Measurements from ENCODE around the gene NR1H4. TPM values are rescaled to one million over a fixed set of nuclear protein-coding genes. Genes with fewer than 3 reads are reported as not detected.

NR1H4 gene
- total RNA-seq, 3 donors from 2014 or later (not counting 1 experiment from before 2014, with no cell fraction given) = not detected

DNA sequence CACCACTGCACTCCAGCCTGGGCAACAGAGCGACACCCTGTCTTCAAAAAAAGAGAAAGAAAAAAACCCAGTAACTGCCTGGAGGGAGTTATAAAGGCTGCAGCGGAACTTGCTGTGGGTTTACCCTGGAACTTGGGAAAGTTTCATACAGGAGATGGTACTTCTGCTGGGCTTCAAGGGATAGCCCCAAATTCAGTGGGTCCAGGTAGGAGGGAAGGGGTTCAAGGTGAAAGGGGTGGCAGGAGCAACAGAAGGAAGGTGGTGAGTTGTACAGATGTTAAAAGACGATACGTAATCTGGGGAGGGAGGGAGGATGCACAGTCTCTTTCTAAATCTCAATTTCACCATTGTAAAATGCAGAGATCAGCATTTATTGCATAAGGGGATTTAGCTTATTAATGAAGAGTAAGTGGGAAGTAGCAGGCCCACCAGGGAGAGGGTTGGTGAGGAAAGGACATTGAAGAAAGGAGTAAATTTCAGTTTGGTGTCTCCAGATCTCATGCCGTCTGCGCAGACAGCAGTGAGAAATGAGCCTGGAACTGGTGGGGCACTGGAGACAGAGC, 91.3 kb downstream of the NR1H4 start:
- no peak overlapping the region for H3K4me3 ChIP-seq (ENCODE audit: low read length)
- H3K9me3 Mint-ChIP-seq = no peaks in the 10 kb centered on the region
- peaks cover 32 to 54% of the 10 kb centered on the region in 2 donors for H3K27me3 Mint-ChIP-seq (ENCODE audit: low read depth in 2 of 2)

DNA sequence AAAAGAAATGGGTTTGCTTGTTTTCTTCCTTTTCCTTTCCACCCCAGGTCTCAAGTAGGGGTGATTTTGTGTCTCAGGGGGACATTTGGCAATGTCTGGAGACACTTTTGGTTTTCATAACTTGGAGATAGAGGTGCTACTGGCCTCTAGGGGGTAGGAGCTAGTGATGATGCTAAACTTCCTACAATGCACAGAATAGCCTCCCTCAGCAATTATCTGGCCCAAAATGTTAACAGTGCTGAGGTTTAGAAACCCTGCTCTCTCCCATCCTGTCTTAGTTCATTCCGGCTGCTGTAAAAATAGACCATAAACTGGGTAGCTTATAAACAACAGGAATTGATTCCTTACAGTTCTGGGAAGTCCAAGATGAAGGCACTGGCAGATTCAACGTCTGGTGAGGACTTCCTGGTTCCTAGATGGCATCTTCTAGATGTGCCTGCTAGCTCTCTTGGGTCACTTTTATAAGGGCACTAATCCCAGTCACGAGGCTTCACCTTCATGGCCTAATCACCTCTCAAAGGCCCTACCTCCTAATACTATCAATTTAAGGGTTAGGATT, 92.4 kb downstream of the NR1H4 start:
- Histone ChIP-seq H3K4me1 (ENCODE audit: control insufficient read depth, insufficient read depth, low read length) (no peaks in the 10 kb centered on the region), H3K27me3 (ENCODE audit: control insufficient read depth, insufficient read depth, low read length) (no peaks in the 10 kb centered on the region), H3K27ac (ENCODE audit: low read length) (no peak overlapping the region), H3K4me3 (ENCODE audit: low read length) (no peak overlapping the region), H3K9me3 (ENCODE audit: control insufficient read depth, insufficient read depth, low read length) (no peaks in the 10 kb centered on the region), H3K36me3 (ENCODE audit: control insufficient read depth, insufficient read depth, low read length) (no peaks in the 10 kb centered on the region)
- Mint-ChIP-seq H3K27ac (no peak overlapping the region), H3K4me3 (no peak overlapping the region), H3K4me1 (no peaks in the 10 kb centered on the region), H3K36me3 (no peaks in the 10 kb centered on the region), H3K9me3 (no peaks in the 10 kb centered on the region), H3K27me3 (ENCODE audit: low read depth in 2 of 2) (peaks cover 27 to 54% of the 10 kb centered on the region in 2 donors)
- ATAC-seq = no peak
- WGBS (ENCODE audit: insufficient coverage) = 68% methylated on average over 2 of the region's 3 CpGs
- TF ChIP-seq CTCF (IDR thresholded peaks at IDR 0.05) = no peak
- DNase-seq = no peak
- intact Hi-C loops (cut with micrococcal nuclease) = no loop called here

More for the DNA sequence above, 91.3 kb downstream of the NR1H4 start:
- H3K27ac Mint-ChIP-seq = no peak overlapping the region
- Histone ChIP-seq H3K27me3 (ENCODE audit: control insufficient read depth, insufficient read depth, low read length) (no peaks in the 10 kb centered on the region), H3K9me3 (ENCODE audit: control insufficient read depth, insufficient read depth, low read length) (no peaks in the 10 kb centered on the region), H3K4me1 (ENCODE audit: control insufficient read depth, insufficient read depth, low read length) (no peaks in the 10 kb centered on the region), H3K27ac (ENCODE audit: low read length) (no peak overlapping the region), H3K36me3 (ENCODE audit: control insufficient read depth, insufficient read depth, low read length) (no peaks in the 10 kb centered on the region)
- no peak for TF ChIP-seq CTCF (IDR thresholded peaks at IDR 0.05)
- no peaks in the 10 kb centered on the region for H3K36me3 Mint-ChIP-seq
- 97% methylated on average over 4 of the region's 6 CpGs for WGBS (ENCODE audit: insufficient coverage)
- H3K4me1 Mint-ChIP-seq = no peaks in the 10 kb centered on the region
- intact Hi-C loops (cut with micrococcal nuclease) = no loop called here
- DNase-seq = no peak
- no peak for ATAC-seq
- no peak overlapping the region for H3K4me3 Mint-ChIP-seq

DNA sequence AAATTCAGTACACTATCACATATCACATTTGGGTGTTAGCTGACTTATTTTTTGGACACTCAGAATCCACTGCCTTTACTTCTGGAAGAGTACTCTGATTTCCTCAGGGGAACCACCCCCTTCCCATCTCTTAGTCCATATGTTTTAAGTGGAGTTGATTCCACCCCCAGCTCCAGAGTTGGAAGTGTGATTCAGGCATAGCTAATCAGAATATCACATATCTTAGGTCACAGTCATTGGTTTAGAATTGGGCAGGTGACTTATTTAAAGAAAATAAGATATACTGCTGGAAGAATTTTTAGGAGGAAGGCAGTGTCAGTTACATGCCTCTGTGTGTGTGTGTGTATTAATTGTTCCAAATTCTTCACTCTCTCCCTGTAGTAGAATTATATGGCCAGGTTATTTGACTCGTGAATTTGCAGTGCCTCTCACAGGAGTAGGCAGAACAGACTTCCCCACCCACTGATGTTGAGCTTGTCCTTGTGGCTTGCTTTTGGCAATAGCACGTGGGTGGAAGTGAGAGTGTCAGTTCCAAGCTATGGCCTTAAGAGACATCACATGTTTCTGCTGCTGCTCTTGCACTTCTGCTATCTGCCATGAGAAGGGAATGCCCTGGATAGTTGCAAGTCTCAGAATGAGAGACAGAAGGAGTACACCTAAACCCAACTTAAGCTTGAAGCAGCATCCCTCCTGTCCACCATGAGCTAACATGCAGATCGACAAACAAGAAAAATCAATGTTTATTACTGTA, 93.4 kb downstream of the NR1H4 start:
- Histone ChIP-seq H3K9me3 (ENCODE audit: control insufficient read depth, insufficient read depth, low read length) (no peaks in the 10 kb centered on the region), H3K27me3 (ENCODE audit: control insufficient read depth, insufficient read depth, low read length) (no peaks in the 10 kb centered on the region), H3K27ac (ENCODE audit: low read length) (no peak overlapping the region), H3K4me1 (ENCODE audit: control insufficient read depth, insufficient read depth, low read length) (no peaks in the 10 kb centered on the region), H3K4me3 (ENCODE audit: low read length) (no peak overlapping the region), H3K36me3 (ENCODE audit: control insufficient read depth, insufficient read depth, low read length) (no peaks in the 10 kb centered on the region)
- intact Hi-C loops (cut with micrococcal nuclease) = no loop called here
- H3K4me1 Mint-ChIP-seq = no peaks in the 10 kb centered on the region
- ATAC-seq = no peak
- DNase-seq = peak in 1 of 2 donors; percentile 4
- TF ChIP-seq CTCF (IDR thresholded peaks at IDR 0.05) = no peak
- H3K27me3 Mint-ChIP-seq (ENCODE audit: low read depth in 2 of 2) = peaks cover 32 to 54% of the 10 kb centered on the region in 2 donors
- no peaks in the 10 kb centered on the region for H3K9me3 Mint-ChIP-seq
- H3K4me3 Mint-ChIP-seq = no peak overlapping the region
- 50% methylated on average over 2 of the region's 3 CpGs for WGBS (ENCODE audit: insufficient coverage)
- H3K36me3 Mint-ChIP-seq = no peaks in the 10 kb centered on the region
- H3K27ac Mint-ChIP-seq = no peak overlapping the region
